ENCODE measurements around the gene DTNB. TPM values are rescaled to one million over a fixed set of nuclear protein-coding genes. Genes with fewer than 3 reads are reported as not detected.

Gene DTNB
- total RNA-seq, 1 donor from 2014 or later = 26.2 TPM

GRCh38 chr2:25387876-25388449 is 285.4 kb downstream of the DTNB start:
- DNase-seq (ENCODE audit: low spot score) (no peak), ATAC-seq (no peak)

GRCh38 chr2:25386971-25387875 is 286.2 kb downstream of the DTNB start:
- no peak for ATAC-seq
- DNase-seq (ENCODE audit: low spot score) = no peak
- intact Hi-C loops (cut with DNase I) = no loop called here

More at GRCh38 chr2:25387876-25388449, 285.4 kb downstream of the DTNB start:
- intact Hi-C loops (cut with DNase I) = no loop called here

- DNase-seq (ENCODE audit: low spot score) = no peak
- intact Hi-C loops (cut with DNase I) = no loop called here
- ATAC-seq = no peak
Observed at GRCh38 chr2:25385910-25386309, 287.5 kb downstream of the DTNB start.

- intact Hi-C loops (cut with DNase I) = no loop called here
- no peak for ATAC-seq
Observed at GRCh38 chr2:25383806-25384205, 289.6 kb downstream of the DTNB start.

GRCh38 chr2:25381502-25381901 is 291.9 kb downstream of the DTNB start:
- DNase-seq (ENCODE audit: low spot score) (peak; percentile 42), ATAC-seq (no peak)
- intact Hi-C loops (cut with DNase I) = no loop called here

More at GRCh38 chr2:25383806-25384205, 289.6 kb downstream of the DTNB start:
- DNase-seq (ENCODE audit: low spot score) = no peak

GRCh38 chr2:25380586-25381375 is 292.6 kb downstream of the DTNB start:
- peak; percentile 35 for DNase-seq (ENCODE audit: low spot score)
- peak; percentile 5 for ATAC-seq
- intact Hi-C loops (cut with DNase I) = no loop called here

- DNase-seq (ENCODE audit: low spot score) (no peak), ATAC-seq (no peak)
Observed at GRCh38 chr2:25380023-25380422, 293.4 kb downstream of the DTNB start.

GRCh38 chr2:25379535-25379934 is 293.8 kb downstream of the DTNB start:
- DNase-seq (ENCODE audit: low spot score) = peak; percentile 26
- intact Hi-C loops (cut with DNase I) = no loop called here

More at GRCh38 chr2:25380023-25380422, 293.4 kb downstream of the DTNB start:
- intact Hi-C loops (cut with DNase I) = no loop called here

GRCh38 chr2:25378731-25379490 is 294.5 kb downstream of the DTNB start:
- intact Hi-C loops (cut with DNase I) = no loop called here
- ATAC-seq (no peak), DNase-seq (ENCODE audit: low spot score) (peak; percentile 49)

More at GRCh38 chr2:25379535-25379934, 293.8 kb downstream of the DTNB start:
- no peak for ATAC-seq

- DNase-seq (ENCODE audit: low spot score) = peak; percentile 56
- intact Hi-C loops (cut with DNase I) = no loop called here
- no peak for ATAC-seq
Observed at GRCh38 chr2:25377822-25378421, 295.5 kb downstream of the DTNB start.

GRCh38 chr2:25376750-25377621 is 296.4 kb downstream of the DTNB start:
- ATAC-seq = peak; percentile 94
- intact Hi-C loops (cut with DNase I) = no loop called here
- DNase-seq (ENCODE audit: low spot score) = peak; percentile 90

- ATAC-seq (no peak), DNase-seq (ENCODE audit: low spot score) (peak; percentile 38)
- intact Hi-C loops (cut with DNase I) = no loop called here
Observed at GRCh38 chr2:25375989-25376545, 297.3 kb downstream of the DTNB start.

GRCh38 chr2:25375371-25375988 is 297.9 kb downstream of the DTNB start:
- intact Hi-C loops (cut with DNase I) = no loop called here
- no peak for ATAC-seq
- peak; percentile 34 for DNase-seq (ENCODE audit: low spot score)

GRCh38 chr2:25374827-25375226 is 298.6 kb downstream of the DTNB start:
- no peak for ATAC-seq
- peak; percentile 31 for DNase-seq (ENCODE audit: low spot score)
- intact Hi-C loops (cut with DNase I) = no loop called here

- no peak for ATAC-seq
- no peak for DNase-seq (ENCODE audit: low spot score)
- intact Hi-C loops (cut with DNase I) = no loop called here
Observed at GRCh38 chr2:25374411-25374810, 299.0 kb downstream of the DTNB start.

GRCh38 chr2:25373269-25373981 is 300.0 kb downstream of the DTNB start:
- peak; percentile 52 for DNase-seq (ENCODE audit: low spot score)
- intact Hi-C loops (cut with DNase I) = no loop called here
- ATAC-seq = no peak

Data from sciatic nerve (tissue), 2 donors.